Fibroblast of lung (primary cell): ENCODE measurements around the gene KRT6B. TPM values are rescaled to one million over a fixed set of nuclear protein-coding genes. Genes with fewer than 3 reads are reported as not detected.

Source experiments
- DNase-seq, 2 donors: peaks; one replicate each; pipeline versions ENCODE4 v3.0.0 to v3.0.0-alpha.2; 2010; ENCODE audit warnings: low read depth in 2 of 2
- H2AFZ ChIP-seq: 2 replicates; pipeline ENCODE4 v1.5.1; 2012; ENCODE audit warnings: low read length, control low read depth, inconsistent platforms
- H3K27ac ChIP-seq: 2 replicates; pipeline ENCODE4 v1.5.1; 2011; ENCODE audit warnings: low read length, control low read depth; ENCODE audit not compliant: insufficient read depth
- H3K27me3 ChIP-seq: 2 replicates; pipeline ENCODE4 v1.5.1; 2011; ENCODE audit warnings: mild to moderate bottlenecking, low read length; ENCODE audit not compliant: control insufficient read depth, insufficient read depth
- H3K36me3 ChIP-seq: 2 replicates; pipeline ENCODE4 v1.5.1; 2011; ENCODE audit warnings: low read length; ENCODE audit not compliant: control insufficient read depth, insufficient read depth
- H3K4me1 ChIP-seq: 2 replicates; pipeline ENCODE4 v1.5.1; 2011; ENCODE audit warnings: low read length; ENCODE audit not compliant: control insufficient read depth, insufficient read depth; ENCODE audit errors: extremely low read depth
- H3K4me2 ChIP-seq: 2 replicates; pipeline ENCODE4 v1.5.1; 2011; ENCODE audit warnings: low read length, control low read depth; ENCODE audit not compliant: insufficient read depth; ENCODE audit errors: extremely low read depth
- H3K4me3 ChIP-seq, 4 experiments: fragments of 200-600 bp in 1 of 4; sonication (generic) in 1 of 4; replicated peaks in 1 of 4; 2 replicates each; pipeline ENCODE4 v1.5.1; 2011 to 2016; ENCODE audit warnings: low read length in 4 of 4, low read depth in 3 of 4, mild to moderate bottlenecking in 3 of 4, control low read depth in 2 of 4, inconsistent platforms in 1 of 4, mixed read lengths in 1 of 4; ENCODE audit not compliant: insufficient read depth in 1 of 4; ENCODE audit errors: control extremely low read depth in 1 of 4
- H3K79me2 ChIP-seq: 2 replicates; pipeline ENCODE4 v1.5.1; 2012; ENCODE audit warnings: mild to moderate bottlenecking, low read length, inconsistent platforms; ENCODE audit not compliant: control insufficient read depth, insufficient read depth
- H3K9ac ChIP-seq: 2 replicates; pipeline ENCODE4 v1.5.1; 2011; ENCODE audit warnings: mild to moderate bottlenecking, low read length, control low read depth; ENCODE audit not compliant: insufficient read depth
- H3K9me3 ChIP-seq: 2 replicates; pipeline ENCODE4 v1.5.1; 2012; ENCODE audit warnings: low read depth, low read length; ENCODE audit not compliant: control insufficient read depth, insufficient read depth
- H4K20me1 ChIP-seq: 2 replicates; pipeline ENCODE4 v1.5.1; 2011; ENCODE audit warnings: low read length; ENCODE audit not compliant: control insufficient read depth, insufficient read depth; ENCODE audit errors: extremely low read depth
- EZH2 ChIP-seq: IDR thresholded peaks from 2 replicates; pipeline ENCODE4 v1.5.1; 2012; ENCODE audit warnings: low read length, control low read depth, mild to moderate bottlenecking; ENCODE audit errors: missing control alignments
- polyA plus RNA-seq, 2 donors: library from polyadenylated mRNA; depleted of rRNA in 1 of 2; stranded (reverse) in 1 of 2; unstranded in 1 of 2; fragments of >200 nt; gene quantifications; 2 replicates each; pipeline ENCODE4 v1.2.1, GENCODE V29; 2011 to 2012; ENCODE audit warnings: missing spikeins in 1 of 2
- total RNA-seq: library from RNA; depleted of rRNA; stranded (reverse); fragments of >200 nt; gene quantifications from 2 replicates; pipeline ENCODE4 v1.2.1, GENCODE V29; 2014
- TF ChIP-seq, protein P1 (sequence below), 2 donors: IDR thresholded peaks in 1 of 2; conservative IDR thresholded peaks in 1 of 2; 1 replicate in 1 of 2; 2 replicates in 1 of 2; pipeline ENCODE4 v1.5.1; 2011 to 2012; ENCODE audit warnings: low read length in 2 of 2, control low read depth in 1 of 2, inconsistent platforms in 1 of 2, low read depth in 1 of 2, mild to moderate bottlenecking in 1 of 2

The KRT6B gene
- total and polyA plus RNA-seq, 2 donors (not counting 1 experiment from before 2014, with no cell fraction given): 0.07 TPM; not detected in 1

DNA sequence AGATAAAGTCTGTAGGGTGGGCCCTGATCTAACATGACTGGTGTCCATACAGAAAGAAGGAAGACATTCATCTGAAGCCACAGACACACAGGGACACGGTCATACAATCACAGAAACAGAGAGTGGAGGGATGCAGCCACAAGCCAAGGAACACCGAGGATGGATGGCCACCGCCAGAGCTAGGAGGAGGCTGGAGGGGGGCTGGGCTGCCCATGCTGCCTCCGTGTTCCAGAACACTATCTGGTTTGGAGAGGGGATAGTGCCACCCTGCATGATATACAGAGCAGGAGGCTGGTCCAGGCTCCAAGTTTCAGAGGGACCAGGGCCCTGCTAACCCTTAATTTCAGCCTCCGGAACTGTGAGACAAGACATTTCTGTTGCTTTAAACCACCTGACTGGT is 26.5 kb downstream of the KRT6B start:
- H3K27me3 ChIP-seq: peaks cover 6% of the 10 kb centered on the region

DNA sequence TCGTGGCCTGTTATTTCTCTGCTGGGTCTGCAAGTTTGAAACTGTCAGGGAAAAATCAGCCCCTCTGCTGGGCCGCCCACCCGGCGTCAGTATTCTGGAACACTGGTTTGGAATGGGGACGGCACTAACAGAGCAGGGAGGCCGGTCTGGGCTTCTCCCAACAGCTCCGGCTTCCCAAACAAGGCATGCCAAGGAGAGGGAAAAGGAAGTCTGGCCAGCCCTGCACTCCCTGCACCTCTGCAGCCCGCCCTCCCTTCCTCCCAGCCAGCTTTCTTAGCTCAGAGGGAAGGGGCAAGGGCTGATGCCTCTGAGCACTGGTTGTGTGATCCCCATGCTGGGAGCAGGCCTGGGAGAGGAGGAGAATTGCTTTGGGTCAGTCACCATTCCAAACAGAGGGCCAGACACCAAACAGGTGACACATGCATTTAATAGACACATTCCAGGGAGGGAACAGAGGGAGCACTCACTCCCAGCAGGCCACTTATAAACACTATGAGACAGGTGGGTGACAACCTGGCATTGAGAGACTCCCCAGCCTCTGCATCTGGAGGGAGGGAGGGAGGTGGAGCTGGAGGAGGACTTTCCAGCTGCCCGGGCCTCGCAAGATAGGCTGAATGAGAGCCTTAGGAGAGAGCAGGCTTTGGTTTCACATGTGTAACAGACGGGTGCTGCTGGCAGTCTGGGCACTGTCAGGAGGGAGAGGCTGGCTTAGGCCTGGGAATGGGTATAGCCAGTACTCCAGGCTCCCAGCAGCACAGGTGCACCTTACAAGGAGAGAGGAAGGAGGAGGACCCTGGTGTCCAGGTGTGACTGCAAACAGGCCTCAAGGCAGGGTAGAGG is 28.1 kb downstream of the KRT6B start:
- no peak overlapping the region for H3K4me3 ChIP-seq
- H3K4me2 ChIP-seq: no peak overlapping the region
- no peak overlapping the region for H3K27ac ChIP-seq
- H3K9me3 ChIP-seq: no peaks in the 10 kb centered on the region
- H3K9ac ChIP-seq: no peak overlapping the region
- H2AFZ ChIP-seq: no peak overlapping the region
- no peak for DNase-seq
- no peaks in the 10 kb centered on the region for H3K36me3 ChIP-seq
- peaks cover 6% of the 10 kb centered on the region for H3K27me3 ChIP-seq
- TF ChIP-seq EZH2: no peak
- TF ChIP-seq, protein P1, sequence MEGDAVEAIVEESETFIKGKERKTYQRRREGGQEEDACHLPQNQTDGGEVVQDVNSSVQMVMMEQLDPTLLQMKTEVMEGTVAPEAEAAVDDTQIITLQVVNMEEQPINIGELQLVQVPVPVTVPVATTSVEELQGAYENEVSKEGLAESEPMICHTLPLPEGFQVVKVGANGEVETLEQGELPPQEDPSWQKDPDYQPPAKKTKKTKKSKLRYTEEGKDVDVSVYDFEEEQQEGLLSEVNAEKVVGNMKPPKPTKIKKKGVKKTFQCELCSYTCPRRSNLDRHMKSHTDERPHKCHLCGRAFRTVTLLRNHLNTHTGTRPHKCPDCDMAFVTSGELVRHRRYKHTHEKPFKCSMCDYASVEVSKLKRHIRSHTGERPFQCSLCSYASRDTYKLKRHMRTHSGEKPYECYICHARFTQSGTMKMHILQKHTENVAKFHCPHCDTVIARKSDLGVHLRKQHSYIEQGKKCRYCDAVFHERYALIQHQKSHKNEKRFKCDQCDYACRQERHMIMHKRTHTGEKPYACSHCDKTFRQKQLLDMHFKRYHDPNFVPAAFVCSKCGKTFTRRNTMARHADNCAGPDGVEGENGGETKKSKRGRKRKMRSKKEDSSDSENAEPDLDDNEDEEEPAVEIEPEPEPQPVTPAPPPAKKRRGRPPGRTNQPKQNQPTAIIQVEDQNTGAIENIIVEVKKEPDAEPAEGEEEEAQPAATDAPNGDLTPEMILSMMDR (conservative IDR thresholded peaks at IDR 0.05 in 1 of 2, IDR thresholded peaks at IDR 0.05 in 1 of 2; ENCODE audit: low read depth in 1 of 2, low read length in 2 of 2): no peak
- H3K79me2 ChIP-seq: no peaks in the 10 kb centered on the region
- no peaks in the 10 kb centered on the region for H4K20me1 ChIP-seq
- no peaks in the 10 kb centered on the region for H3K4me1 ChIP-seq

More for the DNA sequence above, 26.5 kb downstream of the KRT6B start:
- Histone ChIP-seq H3K27ac (no peak overlapping the region), H3K79me2 (no peaks in the 10 kb centered on the region), H3K4me1 (no peaks in the 10 kb centered on the region), H3K9ac (no peak overlapping the region), H4K20me1 (no peaks in the 10 kb centered on the region), H2AFZ (no peak overlapping the region), H3K36me3 (no peaks in the 10 kb centered on the region), H3K4me2 (no peak overlapping the region), H3K9me3 (no peaks in the 10 kb centered on the region), H3K4me3 (no peak overlapping the region)
- TF ChIP-seq EZH2: no peak
- TF ChIP-seq, protein P1 (conservative IDR thresholded peaks at IDR 0.05 in 1 of 2, IDR thresholded peaks at IDR 0.05 in 1 of 2; ENCODE audit: low read depth in 1 of 2, low read length in 2 of 2): no peak
- no peak for DNase-seq

DNA sequence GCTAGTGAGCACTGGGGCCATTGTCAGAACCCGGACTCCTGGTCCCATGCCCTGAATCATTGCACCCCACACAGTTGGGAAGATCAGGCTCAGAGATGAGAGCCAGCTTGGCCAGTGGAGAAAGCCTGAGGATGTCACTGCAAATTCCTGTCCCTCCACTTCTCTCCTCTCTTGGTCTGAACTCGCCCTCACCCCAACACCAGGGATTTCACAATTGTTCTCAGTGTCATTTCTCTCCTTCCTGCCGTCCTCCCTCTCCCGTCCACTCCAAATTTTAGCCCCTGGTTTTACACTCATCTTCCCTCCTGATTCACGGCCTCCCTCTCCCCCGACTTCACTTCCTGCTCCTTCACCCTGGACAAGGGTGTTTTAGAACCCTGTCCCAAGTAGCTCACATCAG is 28.9 kb downstream of the KRT6B start:
- DNase-seq: no peak

More for the DNA sequence above, 28.9 kb downstream of the KRT6B start:
- Histone ChIP-seq H3K9ac (no peak overlapping the region), H3K4me1 (no peaks in the 10 kb centered on the region), H3K9me3 (no peaks in the 10 kb centered on the region), H3K36me3 (no peaks in the 10 kb centered on the region), H3K27ac (no peak overlapping the region), H4K20me1 (no peaks in the 10 kb centered on the region), H2AFZ (no peak overlapping the region), H3K27me3 (peaks cover 6% of the 10 kb centered on the region), H3K4me3 (no peak overlapping the region), H3K79me2 (no peaks in the 10 kb centered on the region), H3K4me2 (no peak overlapping the region)
- TF ChIP-seq, protein P1 (conservative IDR thresholded peaks at IDR 0.05 in 1 of 2, IDR thresholded peaks at IDR 0.05 in 1 of 2; ENCODE audit: low read depth in 1 of 2, low read length in 2 of 2): no peak
- no peak for TF ChIP-seq EZH2
